Measurements from ENCODE around the gene TSPEAR. TPM values are rescaled to one million over a fixed set of nuclear protein-coding genes. Genes with fewer than 3 reads are reported as not detected.

The TSPEAR gene
- total and polyA plus RNA-seq, 2 of the 13 experiments (the other 11 are each of a cell fraction or from before 2014, with no cell fraction given) = 0.07 to 0.32 TPM

GRCh38 chr21:44506279-44507255 is 204.8 kb downstream of the TSPEAR start (continued):
- TF ChIP-seq ZNF597 (CRISPR knock-in tag; IDR thresholded peaks at IDR 0.05) (no peak), ZNF550 (CRISPR knock-in tag; IDR thresholded peaks at IDR 0.05; ENCODE audit: borderline replicate concordance) (no peak), ZMAT3 (CRISPR knock-in tag; conservative IDR thresholded peaks at IDR 0.05) (0 out of 2 replicates have a peak, but pooled peaks have one; percentile 55), EHMT2 (IDR thresholded peaks at IDR 0.05; ENCODE audit: borderline replicate concordance, low read depth, low read length) (no peak), ZNF577 (CRISPR knock-in tag; IDR thresholded peaks at IDR 0.05; ENCODE audit: borderline replicate concordance, low read depth) (no peak), GMEB1 (CRISPR knock-in tag; IDR thresholded peaks at IDR 0.05; ENCODE audit: borderline replicate concordance) (no peak; the same call in 1 of the 2 replicates), ZNF777 (CRISPR knock-in tag; IDR thresholded peaks at IDR 0.05) (peak; percentile 77), SRSF9 (IDR thresholded peaks at IDR 0.05; ENCODE audit: borderline replicate concordance, insufficient read depth, low read depth, low read length, poor library complexity, severe bottlenecking) (no peak), U2AF2 (IDR thresholded peaks at IDR 0.05; ENCODE audit: low read depth, low read length) (no peak), NFYB (CRISPR knock-in tag; IDR thresholded peaks at IDR 0.05) (no peak), ZNF142 (CRISPR knock-in tag; IDR thresholded peaks at IDR 0.05) (no peak)
- TF ChIP-seq, protein P1, sequence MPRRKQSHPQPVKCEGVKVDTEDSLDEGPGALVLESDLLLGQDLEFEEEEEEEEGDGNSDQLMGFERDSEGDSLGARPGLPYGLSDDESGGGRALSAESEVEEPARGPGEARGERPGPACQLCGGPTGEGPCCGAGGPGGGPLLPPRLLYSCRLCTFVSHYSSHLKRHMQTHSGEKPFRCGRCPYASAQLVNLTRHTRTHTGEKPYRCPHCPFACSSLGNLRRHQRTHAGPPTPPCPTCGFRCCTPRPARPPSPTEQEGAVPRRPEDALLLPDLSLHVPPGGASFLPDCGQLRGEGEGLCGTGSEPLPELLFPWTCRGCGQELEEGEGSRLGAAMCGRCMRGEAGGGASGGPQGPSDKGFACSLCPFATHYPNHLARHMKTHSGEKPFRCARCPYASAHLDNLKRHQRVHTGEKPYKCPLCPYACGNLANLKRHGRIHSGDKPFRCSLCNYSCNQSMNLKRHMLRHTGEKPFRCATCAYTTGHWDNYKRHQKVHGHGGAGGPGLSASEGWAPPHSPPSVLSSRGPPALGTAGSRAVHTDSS (CRISPR knock-in tag; conservative IDR thresholded peaks at IDR 0.05) = no peak
- TF ChIP-seq, protein P2, sequence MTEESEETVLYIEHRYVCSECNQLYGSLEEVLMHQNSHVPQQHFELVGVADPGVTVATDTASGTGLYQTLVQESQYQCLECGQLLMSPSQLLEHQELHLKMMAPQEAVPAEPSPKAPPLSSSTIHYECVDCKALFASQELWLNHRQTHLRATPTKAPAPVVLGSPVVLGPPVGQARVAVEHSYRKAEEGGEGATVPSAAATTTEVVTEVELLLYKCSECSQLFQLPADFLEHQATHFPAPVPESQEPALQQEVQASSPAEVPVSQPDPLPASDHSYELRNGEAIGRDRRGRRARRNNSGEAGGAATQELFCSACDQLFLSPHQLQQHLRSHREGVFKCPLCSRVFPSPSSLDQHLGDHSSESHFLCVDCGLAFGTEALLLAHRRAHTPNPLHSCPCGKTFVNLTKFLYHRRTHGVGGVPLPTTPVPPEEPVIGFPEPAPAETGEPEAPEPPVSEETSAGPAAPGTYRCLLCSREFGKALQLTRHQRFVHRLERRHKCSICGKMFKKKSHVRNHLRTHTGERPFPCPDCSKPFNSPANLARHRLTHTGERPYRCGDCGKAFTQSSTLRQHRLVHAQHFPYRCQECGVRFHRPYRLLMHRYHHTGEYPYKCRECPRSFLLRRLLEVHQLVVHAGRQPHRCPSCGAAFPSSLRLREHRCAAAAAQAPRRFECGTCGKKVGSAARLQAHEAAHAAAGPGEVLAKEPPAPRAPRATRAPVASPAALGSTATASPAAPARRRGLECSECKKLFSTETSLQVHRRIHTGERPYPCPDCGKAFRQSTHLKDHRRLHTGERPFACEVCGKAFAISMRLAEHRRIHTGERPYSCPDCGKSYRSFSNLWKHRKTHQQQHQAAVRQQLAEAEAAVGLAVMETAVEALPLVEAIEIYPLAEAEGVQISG (CRISPR knock-in tag; IDR thresholded peaks at IDR 0.05) = 0 out of 2 replicates have a peak, but pooled peaks have one; percentile 21
